SK-MEL-5 (cell line): ENCODE measurements around the gene GCKR. TPM values are rescaled to one million over a fixed set of nuclear protein-coding genes. Genes with fewer than 3 reads are reported as not detected.
"Not testable (repeated sequence)": the region's sequence is repeated elsewhere in the genome, so short reads cannot be mapped to it uniquely, and the experiment has no call there.

Experiments
- DNase-seq: peaks from one replicate; pipeline ENCODE4 v3.0.0-alpha.2; 2016; ENCODE audit warnings: low read depth, low spot score
- in situ Hi-C: cut with HindIII; loops from 2 replicates; pipeline ENCODE4 v1.10.0; 2016; ENCODE audit warnings: low sequenced_read_pairs, high pct_unique_total_duplicates, low pct_unique_long_range_greater_than_20kb
- total RNA-seq: library from RNA; depleted of rRNA; stranded (reverse); fragments of >200 nt; shearing (Covaris generic); gene quantifications from 2 replicates; pipeline ENCODE4 v1.2.3, GENCODE V29; 2014

GCKR gene
- total RNA-seq, 1 experiment from 2014 or later: not detected

DNA sequence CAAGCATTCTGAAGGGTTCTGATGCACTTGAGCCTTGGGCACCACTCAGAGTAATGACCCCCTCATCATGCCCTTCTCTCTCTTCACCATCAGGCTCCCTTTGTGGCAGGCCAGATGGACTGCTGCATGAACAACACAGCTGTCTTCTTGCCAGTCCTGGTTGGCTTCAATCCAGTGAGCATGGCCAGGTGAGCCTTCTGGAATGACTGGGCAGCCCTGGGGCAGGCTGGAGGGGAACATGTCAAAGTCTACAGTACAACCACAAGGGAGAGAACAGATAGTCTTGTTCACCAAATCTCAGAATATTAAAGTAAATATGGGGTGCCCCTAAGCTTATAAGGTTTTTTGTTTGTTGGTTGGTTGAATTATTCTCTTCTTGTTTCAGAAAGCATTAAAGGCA lies 4.4 kb downstream of the GCKR start:
- no peak for DNase-seq
- in situ Hi-C loops: no loop called here

DNA sequence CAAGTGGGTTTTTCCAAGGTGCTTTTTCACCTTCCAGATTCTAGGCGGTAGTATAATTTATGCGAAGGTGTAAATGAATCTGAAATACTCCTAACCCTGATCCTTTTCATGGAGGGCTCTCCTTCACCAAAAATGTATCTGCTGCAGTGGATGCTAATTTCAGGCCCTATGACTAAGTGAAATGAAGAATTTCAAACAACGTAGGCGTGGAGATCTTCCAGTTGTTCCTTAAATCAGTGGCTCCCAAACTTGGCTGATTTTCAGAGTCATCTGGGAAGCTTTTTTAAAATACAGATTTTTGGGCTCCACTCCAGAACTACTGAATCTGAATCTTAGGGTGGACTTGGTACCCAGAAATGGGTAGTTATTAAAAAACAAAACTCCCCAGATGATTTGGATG lies 5.5 kb downstream of the GCKR start:
- DNase-seq: no peak
- in situ Hi-C loops: no loop called here

DNA sequence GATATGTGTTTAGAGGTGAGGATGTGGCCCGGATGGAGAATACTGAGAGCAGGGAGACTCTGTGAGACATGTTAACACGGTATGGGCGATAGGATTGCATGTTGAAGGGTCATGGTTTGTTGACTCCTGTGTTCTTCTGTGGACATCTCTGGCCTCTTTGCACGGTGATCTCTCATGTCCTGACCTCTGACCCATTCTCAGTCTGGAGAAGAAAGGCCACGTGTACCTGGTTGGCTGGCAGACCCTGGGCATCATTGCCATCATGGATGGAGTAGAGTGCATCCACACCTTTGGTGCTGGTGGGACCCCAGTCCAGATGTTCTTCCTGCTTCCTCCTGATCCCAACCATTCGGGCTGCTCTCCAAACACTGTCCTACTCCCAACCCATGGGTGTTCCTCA lies 9.9 kb downstream of the GCKR start:
- in situ Hi-C loops: no loop called here
- no peak for DNase-seq

DNA sequence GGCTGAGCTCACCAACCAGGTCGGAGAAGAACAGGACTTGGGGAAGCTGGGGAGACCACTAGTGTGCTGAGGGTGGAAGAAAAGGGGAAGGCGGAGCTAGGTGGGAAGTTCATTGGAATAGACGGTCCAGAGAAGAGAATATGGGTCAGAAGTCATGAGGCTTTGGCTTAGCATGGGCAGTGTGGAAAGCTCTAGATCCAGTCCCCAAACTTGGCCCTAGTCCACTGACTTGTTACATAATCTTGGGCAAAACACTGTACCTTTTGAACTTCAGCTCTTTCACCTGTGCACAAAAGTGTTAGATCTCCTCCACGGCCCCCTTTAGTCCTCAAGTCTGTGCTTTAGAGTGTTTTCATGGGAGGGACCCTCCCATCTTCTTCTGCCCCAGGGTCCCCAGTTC lies 10.7 kb downstream of the GCKR start:
- DNase-seq: no peak
- in situ Hi-C loops: no loop called here

DNA sequence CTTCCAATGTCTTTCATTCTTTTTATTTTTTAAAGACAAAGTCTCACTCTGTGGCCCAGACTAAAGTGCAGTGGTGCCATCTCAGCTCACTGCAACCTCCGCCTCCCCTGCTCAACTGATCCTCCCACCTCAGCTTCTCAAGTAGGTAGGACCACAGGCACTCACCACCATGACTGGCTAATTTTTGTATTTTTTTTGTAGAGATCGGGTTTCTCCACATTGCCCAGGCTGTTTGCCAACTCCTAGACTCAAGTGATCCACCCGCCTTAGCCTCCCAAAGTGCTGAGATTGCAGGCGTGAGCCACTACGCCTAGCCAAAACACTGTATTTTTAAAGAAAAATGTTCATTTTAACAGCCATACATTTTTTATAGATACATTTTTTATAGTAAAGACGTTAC lies 12.7 kb downstream of the GCKR start:
- in situ Hi-C loops: no loop called here
- DNase-seq: no peak

DNA sequence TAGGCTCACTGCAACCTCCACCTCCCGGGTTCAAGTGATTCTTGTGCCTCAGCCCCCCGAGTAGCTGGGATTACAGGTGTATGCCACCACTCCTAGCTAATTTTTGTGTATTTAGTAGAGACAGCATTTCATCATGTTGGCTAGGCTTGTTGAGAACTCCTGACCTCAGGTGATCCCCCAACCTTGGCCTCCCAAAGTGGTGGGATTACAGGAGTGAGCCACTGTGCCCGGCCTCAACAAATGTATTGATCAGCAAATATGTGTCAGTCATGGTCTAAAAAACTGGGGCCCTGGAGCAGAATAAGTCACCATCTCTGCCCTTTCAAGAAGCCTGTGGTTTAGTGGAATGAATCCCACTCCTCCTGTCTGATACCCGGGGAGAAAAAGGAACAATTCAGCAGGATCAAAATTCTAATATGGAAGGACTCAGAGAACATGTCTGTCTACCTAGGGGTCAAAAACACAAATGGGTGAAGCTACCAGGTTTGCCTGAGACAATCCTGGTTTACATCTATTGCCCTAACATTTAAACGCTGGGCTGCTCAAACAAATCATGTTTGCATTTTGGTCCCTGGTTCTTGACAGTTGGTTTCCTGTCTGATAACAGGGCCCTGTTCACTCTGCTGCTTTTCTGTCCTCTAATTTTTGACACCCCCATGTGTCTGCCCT lies 21.6 kb downstream of the GCKR start:
- in situ Hi-C loops: no loop called here
- no peak for DNase-seq

DNA sequence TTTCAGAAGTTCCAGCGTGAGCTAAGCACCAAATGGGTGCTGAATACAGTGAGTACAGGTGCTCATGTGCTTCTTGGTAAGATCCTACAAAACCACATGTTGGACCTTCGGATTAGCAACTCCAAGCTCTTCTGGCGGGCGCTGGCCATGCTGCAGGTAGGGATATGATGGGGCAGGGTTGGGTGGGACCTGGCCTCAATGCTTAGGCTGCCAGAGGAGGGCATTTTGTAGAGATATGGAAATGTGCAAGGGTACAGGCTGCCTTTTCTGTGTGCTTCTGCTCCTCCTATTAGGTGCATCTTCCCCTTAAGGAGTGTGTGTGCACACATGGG lies 22.1 kb downstream of the GCKR start:
- in situ Hi-C loops: no loop called here
- DNase-seq: no peak

DNA sequence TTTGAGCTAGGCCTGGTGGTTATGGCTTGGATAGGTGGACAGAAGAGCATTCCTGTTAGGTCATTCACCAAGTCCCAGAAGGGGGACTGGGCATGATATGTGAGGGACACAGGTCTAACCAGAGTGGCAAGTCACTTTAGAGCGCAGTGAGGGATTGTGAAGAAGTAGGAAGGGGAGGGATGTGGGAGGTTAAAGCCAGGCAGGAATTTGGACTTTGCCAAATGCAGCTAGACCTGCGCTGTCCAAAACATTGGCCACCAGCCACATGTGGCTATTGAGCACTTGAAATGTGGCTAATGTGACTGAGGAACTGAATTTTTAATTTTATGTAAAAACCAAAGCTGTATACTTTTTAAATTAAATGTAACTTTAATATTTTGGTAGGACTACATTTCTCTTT lies 23.7 kb downstream of the GCKR start:
- DNase-seq: no peak
- in situ Hi-C loops: no loop called here

DNA sequence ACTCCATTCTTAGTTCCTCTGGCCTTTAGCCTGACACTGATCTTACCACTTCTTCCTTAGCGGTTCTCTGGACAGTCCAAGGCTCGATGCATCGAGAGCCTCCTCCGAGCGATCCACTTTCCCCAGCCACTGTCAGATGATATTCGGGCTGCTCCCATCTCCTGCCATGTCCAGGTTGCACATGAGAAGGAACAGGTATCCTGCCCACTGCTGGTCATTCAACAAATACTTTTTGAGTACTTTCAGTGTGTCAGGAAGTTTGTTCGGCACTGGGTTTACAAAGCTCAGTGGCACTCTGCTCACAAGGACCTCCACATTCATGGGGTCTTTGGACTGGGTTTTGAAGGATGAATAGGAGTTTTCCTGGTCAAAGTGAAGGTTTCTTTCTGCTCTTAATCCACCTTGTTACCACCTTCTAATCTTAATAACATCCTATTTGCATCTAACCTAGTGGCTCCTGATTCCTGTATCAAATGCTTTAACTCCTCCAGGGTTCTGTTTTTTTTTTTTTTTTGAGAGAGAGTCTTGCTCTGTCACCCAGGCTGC lies 25.8 kb downstream of the GCKR start:
- in situ Hi-C loops: no loop called here
- DNase-seq: peak; percentile 11

DNA sequence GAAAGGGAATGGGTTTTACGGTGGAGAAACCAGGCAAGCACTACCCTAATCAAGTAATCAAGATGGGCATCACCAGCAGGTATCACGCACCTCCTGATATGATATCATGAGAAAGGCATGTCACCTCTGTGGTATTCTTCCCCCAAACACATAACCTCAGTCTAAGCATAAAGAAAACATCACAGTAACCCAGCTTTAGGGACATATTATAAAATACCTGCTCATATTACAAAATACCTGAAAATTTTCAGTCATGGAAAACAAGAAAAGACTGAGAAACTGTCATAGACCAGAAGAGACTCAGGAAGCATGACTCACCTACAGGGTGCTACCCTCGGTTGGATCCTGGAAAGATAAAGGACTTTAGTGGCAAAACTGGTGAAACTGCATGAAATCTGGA lies 30.5 kb downstream of the GCKR start:
- no peak for DNase-seq
- in situ Hi-C loops: no loop called here

DNA sequence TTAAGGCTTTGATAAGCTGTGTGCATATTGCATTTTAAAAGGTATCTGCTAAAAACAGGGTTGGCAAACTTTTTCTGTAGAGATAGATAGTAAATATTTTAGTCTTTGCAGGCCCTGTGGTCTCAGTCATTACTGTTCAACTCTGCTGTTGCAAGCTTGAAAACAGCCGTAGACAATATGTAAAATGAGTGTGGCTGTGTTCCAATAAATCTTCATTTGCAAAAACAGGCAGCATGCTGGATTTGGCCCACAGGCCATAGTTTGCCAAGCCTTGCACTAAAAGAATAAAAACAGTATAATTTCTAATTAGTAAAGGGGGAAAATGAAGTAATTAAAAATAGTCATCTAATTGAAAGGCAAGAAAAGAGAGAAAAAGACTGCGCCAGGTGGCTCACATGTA lies 35.3 kb downstream of the GCKR start:
- no peak for DNase-seq
- in situ Hi-C loops: no loop called here

DNA sequence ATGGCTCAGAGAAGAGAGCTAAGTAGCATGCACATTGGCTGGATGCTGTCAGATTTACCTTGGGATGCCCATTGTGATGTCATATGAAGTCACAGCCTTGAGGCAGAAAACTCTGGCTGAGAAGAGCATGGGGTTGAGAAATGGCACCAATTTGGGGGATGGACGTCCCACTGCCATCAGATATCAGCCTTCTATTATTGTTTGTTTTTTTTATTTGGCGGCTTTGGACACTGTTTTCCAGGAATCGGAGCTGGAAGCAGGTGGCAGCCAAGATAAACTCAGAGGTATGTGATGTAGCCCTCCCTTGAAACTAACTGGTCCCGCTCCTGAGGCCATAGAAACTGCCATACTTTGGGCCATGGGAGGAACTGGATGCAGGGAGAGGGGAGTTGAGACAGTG lies 40.6 kb downstream of the GCKR start:
- no peak for DNase-seq
- in situ Hi-C loops: no loop called here

DNA sequence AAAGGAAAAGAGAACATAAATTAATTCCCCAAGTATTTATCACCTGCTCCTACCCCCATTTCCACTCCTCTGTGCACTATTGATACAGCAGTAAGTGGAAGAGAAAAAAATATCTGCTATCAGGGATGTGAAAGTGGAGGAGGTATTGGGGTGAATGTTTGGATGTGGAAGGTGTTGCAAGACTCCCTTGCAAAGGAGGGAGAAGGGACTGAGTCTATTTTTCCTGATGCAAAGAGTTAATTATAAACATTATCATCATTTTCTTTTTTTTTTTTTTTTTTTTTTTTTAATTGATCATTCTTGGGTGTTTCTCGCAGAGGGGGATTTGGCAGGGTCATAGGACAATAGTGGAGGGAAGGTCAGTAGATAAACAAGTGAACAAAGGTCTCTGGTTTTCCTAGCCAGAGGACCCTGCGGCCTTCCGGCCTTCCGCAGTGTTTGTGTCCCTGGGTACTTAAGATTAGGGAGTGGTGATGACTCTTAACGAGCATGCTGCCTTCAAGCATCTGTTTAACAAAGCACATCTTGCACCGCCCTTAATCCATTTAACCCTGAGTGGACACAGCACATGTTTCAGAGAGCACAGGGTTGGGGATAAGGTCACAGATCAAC lies 42.3 kb downstream of the GCKR start:
- in situ Hi-C loops, DNase-seq: not testable (repeated sequence)

DNA sequence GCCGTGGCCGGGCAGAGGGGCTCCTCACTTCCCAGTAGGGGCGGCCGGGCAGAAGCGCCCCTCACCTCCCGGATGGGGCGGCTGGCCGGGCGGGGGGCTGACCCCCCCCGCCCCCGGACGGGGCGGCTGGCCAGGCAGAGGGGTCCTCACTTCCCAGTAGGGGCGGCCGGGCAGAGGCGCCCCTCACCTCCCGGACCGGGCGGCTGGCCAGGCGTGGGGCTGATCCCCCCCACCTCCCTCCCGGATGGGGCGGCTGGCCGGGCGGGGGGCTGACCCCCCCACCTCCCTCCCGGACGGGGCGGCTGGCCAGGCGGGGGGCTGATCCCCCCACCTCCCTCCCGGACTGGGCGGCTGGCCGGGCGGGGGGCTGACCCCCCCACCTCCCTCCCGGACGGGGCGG lies 43.0 kb downstream of the GCKR start:
- DNase-seq, in situ Hi-C loops: not testable (repeated sequence)

DNA sequence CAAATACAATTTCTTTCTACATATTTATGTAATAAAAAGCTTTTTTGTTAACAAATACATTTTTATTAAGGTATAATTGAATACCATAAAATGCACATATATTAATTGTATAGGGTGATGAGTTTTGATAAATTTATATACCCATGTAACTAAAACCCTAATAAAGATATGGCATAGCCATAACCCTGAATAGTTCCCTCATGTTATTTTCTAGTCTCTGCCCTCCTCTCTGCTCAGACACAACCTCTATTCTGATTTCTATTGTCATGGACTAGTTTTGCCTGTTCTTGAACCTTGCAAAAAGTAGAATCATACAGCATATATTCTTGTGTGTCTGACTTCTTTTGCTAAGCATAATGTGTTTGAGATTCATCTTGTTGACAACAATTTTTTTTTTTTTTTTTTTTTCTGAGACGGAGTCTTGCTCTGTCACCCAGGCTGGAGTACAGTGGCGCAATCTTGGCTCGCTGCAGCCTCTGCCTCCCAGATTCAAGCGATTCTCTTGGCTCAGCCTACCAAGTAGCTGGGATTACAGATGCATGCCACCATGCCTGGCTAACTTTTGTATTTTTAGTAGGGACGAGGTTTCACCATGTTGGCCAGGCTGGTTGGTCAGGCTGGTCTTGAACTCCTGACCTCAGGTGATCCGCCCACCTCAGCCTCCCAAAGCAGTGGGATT lies 47.6 kb downstream of the GCKR start:
- no peak for DNase-seq

DNA sequence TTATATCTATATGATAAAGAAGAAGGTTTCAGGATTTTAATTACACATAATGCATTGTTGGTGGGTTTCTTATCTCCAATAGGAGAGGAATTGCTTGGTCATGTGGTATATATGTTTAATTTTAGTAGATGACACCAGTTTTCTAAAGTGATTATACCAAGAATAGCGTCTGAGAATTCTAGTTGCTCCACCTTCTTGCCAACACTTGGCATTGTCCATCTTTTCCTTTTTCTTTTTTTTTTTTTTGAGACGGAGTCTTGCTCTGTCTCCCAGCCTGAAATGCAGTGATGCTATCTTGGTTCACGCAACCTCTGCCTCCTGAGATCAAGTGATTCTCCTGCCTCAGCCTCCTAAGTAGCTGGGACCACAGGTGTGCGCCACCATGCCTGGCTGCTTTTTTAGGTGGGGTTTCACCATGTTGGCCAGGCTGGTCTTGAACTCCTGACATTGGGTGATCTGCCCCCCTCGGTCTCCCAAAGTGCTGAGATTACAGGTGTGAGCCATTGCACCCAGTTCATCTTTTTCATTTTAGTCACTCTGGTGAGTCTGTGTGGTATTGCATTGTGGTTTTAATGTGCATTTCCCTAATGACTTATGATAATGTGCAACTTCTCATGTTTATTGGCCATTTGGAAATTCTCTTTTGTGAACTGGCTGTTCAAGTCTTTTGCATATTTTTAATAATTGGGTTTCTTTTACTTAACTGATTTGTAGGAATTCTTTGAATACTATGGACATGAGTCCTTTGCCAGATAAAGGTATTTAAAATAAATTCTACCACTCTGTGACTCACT lies 48.9 kb downstream of the GCKR start:
- in situ Hi-C loops: no loop called here
- no peak for DNase-seq

More for the DNA sequence above, 47.6 kb downstream of the GCKR start:
- in situ Hi-C loops: no loop called here

DNA sequence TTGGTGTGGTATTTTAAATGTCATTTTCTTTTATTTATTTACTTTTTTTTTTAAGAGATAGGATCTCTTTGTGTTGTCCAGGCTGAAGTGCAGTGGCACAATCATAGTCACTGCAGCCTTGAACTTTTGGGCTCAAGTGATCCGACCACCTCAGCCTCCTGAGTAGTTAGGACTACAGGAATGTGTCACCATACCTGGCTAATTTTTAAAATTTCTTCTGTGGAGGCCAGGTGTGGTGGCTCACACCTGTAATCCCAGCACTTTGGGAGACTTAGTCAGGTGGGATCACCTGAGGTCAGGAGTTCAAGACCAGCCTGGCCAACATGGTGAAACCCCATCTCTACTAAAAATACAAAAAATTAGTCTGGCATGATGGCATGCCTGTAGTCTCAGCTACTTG lies 52.7 kb downstream of the GCKR start:
- DNase-seq: no peak
- in situ Hi-C loops: no loop called here

DNA sequence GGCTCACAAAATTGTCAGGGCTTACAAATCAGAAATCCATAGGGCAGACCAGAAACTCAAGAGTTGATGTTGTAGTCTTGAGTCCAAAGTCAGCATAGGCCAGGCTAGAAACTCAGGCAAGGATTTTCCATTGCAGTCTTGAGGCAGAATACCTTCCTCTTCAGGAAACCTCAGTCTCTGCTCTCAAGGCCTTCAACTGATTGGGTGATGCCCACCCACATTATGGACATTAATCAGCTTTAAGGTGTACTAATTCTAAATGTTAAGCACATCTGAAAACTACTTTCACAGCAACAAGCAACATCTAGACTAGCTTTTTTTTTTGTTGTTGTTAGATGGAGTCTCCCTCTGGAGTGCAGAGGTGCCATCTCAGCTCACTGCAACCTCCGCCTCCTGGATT lies 54.9 kb downstream of the GCKR start:
- in situ Hi-C loops: no loop called here

More for the DNA sequence above, 54.9 kb downstream of the GCKR start:
- no peak for DNase-seq
